ENCODE results near the gene DDX39B.

The DDX39B gene

GRCh38 chr6:31529329-31530150, 12.3 kb downstream of the DDX39B start:
- no peak for DNase-seq (ENCODE audit: low read depth, low spot score)
- no peak overlapping the region for H3K4me3 ChIP-seq (ENCODE audit: low read depth, low read length)
- TF ChIP-seq, protein P1, sequence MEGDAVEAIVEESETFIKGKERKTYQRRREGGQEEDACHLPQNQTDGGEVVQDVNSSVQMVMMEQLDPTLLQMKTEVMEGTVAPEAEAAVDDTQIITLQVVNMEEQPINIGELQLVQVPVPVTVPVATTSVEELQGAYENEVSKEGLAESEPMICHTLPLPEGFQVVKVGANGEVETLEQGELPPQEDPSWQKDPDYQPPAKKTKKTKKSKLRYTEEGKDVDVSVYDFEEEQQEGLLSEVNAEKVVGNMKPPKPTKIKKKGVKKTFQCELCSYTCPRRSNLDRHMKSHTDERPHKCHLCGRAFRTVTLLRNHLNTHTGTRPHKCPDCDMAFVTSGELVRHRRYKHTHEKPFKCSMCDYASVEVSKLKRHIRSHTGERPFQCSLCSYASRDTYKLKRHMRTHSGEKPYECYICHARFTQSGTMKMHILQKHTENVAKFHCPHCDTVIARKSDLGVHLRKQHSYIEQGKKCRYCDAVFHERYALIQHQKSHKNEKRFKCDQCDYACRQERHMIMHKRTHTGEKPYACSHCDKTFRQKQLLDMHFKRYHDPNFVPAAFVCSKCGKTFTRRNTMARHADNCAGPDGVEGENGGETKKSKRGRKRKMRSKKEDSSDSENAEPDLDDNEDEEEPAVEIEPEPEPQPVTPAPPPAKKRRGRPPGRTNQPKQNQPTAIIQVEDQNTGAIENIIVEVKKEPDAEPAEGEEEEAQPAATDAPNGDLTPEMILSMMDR (IDR thresholded peaks at IDR 0.05; ENCODE audit: insufficient read depth, low read length, missing control alignments) = no peak
- ChIA-PET POLR2A (interaction anchor here (1.1 to 2.2 kb wide), 3 partner anchors 12 to 34 kb away, joined by 4 to 13 read pairs (median 4); partner anchors contain the start of gene DDX39B), CTCF (interaction anchor here (0.6 to 3.1 kb wide), 2 partner anchors 12 to 69 kb away, joined by 3 to 13 read pairs; no protein-coding TSS in a partner anchor)

GRCh38 chr6:31528821-31529328, 12.9 kb downstream of the DDX39B start, which contains the start of gene MCCD1:
MCCD1 (plus strand) TSS chr6:31528962; CDS start chr6:31529015, 53 bp downstream.
- no peak for DNase-seq (ENCODE audit: low read depth, low spot score)
- POLR2A ChIA-PET = interaction anchor here (1.1 to 2.2 kb wide), 4 partner anchors 11 to 33 kb away, joined by 3 to 13 read pairs (median 4); partner anchors contain the start of gene DDX39B
- CTCF ChIA-PET = interaction anchor here (0.6 to 3.1 kb wide), 3 partner anchors 10 to 70 kb away, joined by 3 to 13 read pairs (median 4); no protein-coding TSS in a partner anchor
- H3K4me3 ChIP-seq (ENCODE audit: low read depth, low read length) = no peak within 1 kb of the TSS
- TF ChIP-seq, protein P1 (IDR thresholded peaks at IDR 0.05; ENCODE audit: insufficient read depth, low read length, missing control alignments) = no peak

GRCh38 chr6:31528307-31528777, 13.5 kb downstream of the DDX39B start:
- no peak for DNase-seq (ENCODE audit: low read depth, low spot score)
- POLR2A ChIA-PET = interaction anchor here (0.7 to 2.2 kb wide), 3 partner anchors 13 to 82 kb away, joined by 3 to 13 read pairs (median 3); partner anchors contain the start of gene DDX39B
- CTCF ChIA-PET = interaction anchor here (1.6 to 3.1 kb wide), 2 partner anchors 10 to 70 kb away, joined by 4 to 13 read pairs; no protein-coding TSS in a partner anchor
- TF ChIP-seq, protein P1 (IDR thresholded peaks at IDR 0.05; ENCODE audit: insufficient read depth, low read length, missing control alignments) = no peak
- no peak overlapping the region for H3K4me3 ChIP-seq (ENCODE audit: low read depth, low read length)

DNA sequence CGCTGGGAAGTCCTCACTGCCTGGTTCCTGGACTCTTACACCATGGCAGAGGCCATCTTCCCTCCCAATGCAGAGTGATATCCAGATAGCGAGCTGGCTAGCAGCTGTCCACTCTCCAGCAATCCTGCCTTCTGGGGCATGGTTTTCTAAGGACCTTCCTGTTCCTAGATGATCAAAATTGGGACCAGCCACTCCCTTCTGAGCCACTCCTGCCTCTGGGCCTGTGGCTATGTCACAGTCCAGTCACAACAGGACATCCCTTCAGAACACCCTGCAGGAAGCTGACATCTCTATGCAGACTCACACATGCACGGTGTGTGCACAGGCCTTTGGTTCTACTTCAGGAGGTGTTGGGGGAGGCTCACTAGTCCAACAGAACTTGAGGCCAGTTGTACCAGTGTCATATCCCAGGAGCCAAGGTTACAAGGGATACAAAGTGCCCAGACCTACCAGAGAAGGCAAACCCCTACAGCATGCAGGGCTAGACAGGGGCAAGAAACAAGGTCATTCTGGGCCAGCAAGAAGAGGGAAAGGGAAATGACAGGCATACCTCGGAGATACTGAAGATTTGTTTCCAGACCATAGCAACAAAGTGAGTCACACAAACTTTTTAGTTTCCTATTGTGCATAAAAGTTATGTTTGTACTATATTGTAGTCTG, 15.7 kb downstream of the DDX39B start:
- H3K4me3 ChIP-seq (ENCODE audit: low read depth, low read length) = no peak overlapping the region
- no peak for DNase-seq (ENCODE audit: low read depth, low spot score)
- POLR2A ChIA-PET = no interaction called here
- TF ChIP-seq, protein P1 (IDR thresholded peaks at IDR 0.05; ENCODE audit: insufficient read depth, low read length, missing control alignments) = no peak
- CTCF ChIA-PET = interaction anchor here (0.6 to 1.4 kb wide), 2 partner anchors 33 to 73 kb away, joined by 4 to 8 read pairs; no protein-coding TSS in a partner anchor

GRCh38 chr6:31525553-31525931, 16.3 kb downstream of the DDX39B start:
- TF ChIP-seq, protein P1 (IDR thresholded peaks at IDR 0.05; ENCODE audit: insufficient read depth, low read length, missing control alignments) = no peak
- ChIA-PET POLR2A (no interaction called here), CTCF (interaction anchor here (0.6 to 1.4 kb wide), 2 partner anchors 33 to 73 kb away, joined by 4 to 8 read pairs; no protein-coding TSS in a partner anchor)
- DNase-seq (ENCODE audit: low read depth, low spot score) = no peak
- H3K4me3 ChIP-seq (ENCODE audit: low read depth, low read length) = no peak overlapping the region

All from AG04449 (cell line).